Stimulated activated effector memory CD8-positive, alpha-beta T cell treated with anti-CD3 and anti-CD28 coated beads, Interleukin-12 subunit alpha, Interleukin-12 subunit beta, amount 100 ng/mL, for 72 hours (primary cell): Measurements from ENCODE around the gene C16orf89.

Experiments
- ATAC-seq: fragments of 150-1000 bp; cut with Tn5 transposase; 2 replicates; pipeline ENCODE4 v1.10.0; 2021
- DNase-seq, 2 donors: peaks; one replicate each; pipeline ENCODE4 v3.0.0; 2021 to 2022; ENCODE audit warnings: low spot score in 2 of 2
- H3K27ac Mint-ChIP-seq: one replicate; pipeline ENCODE4 v1.8.0; 2022; ENCODE audit warnings: mild to moderate bottlenecking, mixed read lengths
- H3K36me3 Mint-ChIP-seq: one replicate; pipeline ENCODE4 v1.8.0; 2022; ENCODE audit warnings: mild to moderate bottlenecking, mixed read lengths
- H3K4me1 Mint-ChIP-seq: one replicate; pipeline ENCODE4 v1.8.0; 2022; ENCODE audit warnings: mixed read lengths
- H3K4me3 Mint-ChIP-seq: one replicate; pipeline ENCODE4 v1.8.0; 2022; ENCODE audit warnings: mild to moderate bottlenecking, mixed read lengths
- H3K9me3 Mint-ChIP-seq: one replicate; pipeline ENCODE4 v1.8.0; 2022; ENCODE audit warnings: mixed read lengths

C16orf89 gene

DNA sequence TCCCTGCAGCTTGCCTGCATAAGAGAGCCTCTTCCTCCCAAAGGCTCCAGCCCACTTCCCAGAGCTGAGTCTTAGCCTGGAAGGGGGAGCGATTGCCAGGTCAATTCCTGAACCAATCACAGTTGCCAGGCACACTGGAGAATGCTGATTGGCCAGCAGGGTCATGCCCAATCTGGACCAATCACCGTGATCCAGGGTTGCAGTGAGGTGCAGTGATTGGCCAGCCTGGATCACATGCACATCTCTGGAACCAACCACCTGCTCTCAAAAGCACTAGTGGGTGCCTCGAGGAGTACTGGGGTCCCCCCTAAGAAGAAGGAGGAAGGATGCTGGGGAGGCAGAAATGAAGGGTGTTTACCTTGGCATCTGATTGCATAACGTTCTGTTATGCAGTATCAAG is 50.4 kb downstream of the C16orf89 start:
- Mint-ChIP-seq H3K4me3 (no peak overlapping the region), H3K4me1 (no peaks in the 10 kb centered on the region), H3K27ac (no peak overlapping the region), H3K36me3 (no peaks in the 10 kb centered on the region), H3K9me3 (no peaks in the 10 kb centered on the region)
- DNase-seq (no peak), ATAC-seq (no peak)

DNA sequence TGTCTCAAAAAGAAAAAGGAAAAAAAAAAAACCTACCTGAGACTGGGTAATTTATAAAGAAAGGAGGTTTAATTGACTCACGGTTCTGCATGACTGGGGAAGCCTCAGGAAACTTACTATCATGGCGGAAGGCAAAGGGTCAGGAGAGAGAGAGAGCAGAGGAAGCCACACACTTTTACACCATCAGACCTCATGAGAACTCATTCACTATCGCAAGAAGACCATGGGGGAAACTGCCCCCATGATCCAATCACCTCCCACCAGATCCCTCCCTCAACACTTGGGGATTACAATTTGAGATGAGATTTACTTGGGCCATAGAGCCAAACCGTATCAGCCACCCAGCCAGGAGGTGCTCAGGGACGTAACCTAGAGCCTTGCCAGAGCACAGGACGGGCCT is 52.9 kb downstream of the C16orf89 start:
- H3K27ac Mint-ChIP-seq: no peak overlapping the region
- no peaks in the 10 kb centered on the region for H3K9me3 Mint-ChIP-seq
- H3K36me3 Mint-ChIP-seq: no peaks in the 10 kb centered on the region
- no peaks in the 10 kb centered on the region for H3K4me1 Mint-ChIP-seq
- DNase-seq (no peak), ATAC-seq (no peak)
- H3K4me3 Mint-ChIP-seq: no peak overlapping the region

DNA sequence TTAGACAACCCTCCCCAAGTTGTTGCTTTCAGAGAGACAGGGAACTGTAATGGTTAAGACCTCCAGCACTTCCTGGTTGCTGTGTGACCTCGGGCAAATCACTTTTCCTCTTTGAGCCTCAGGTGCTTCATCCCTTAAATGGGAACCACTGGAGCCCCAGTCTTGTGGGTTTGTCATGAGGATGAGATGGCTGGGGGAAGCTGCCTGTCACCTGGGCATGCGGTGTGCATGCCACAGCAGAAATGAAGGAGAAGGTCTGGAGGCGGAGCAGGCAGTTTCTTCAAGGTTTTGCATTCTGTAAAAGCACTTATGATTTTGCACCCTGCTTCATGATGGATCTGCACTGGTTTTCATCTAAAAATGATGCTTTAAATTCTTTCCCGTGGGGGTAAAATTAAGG is 54.1 kb downstream of the C16orf89 start:
- no peak overlapping the region for H3K27ac Mint-ChIP-seq
- no peaks in the 10 kb centered on the region for H3K36me3 Mint-ChIP-seq

DNA sequence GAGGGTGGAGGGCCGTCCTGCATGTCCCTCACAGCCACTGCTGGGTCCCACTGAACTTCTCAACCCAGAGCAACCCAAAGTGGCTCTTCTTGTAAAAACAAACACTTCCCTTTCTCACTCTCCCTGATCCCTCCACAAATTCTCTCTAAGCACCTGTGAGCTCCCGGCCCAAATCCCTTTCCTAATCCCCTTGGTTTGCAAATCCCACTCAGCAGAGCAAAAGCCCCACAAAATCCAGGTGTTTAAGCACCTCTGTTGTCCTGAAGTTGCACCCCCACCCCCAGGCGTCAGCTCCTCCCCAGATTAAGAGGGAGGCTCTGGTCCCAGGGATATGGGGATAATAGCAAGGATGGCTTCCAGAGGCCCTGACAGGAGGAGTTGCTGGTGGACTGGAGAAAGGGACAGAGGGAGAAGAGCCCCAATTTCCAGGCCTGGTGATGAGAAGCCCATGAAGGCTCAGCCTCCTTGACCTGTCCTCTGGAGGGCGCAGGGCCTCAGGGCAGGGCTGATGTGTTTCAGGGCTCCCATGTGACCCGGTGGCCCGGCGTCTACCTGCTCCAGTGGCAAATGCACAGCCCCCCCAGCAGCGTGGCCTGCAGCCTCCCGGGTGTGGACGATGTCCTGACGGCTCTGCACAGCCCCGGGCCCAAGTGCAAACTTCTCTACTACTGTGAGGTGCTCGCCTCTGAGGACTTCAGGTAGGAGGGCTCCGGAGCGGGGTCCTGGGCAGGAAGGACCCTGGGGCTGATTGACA is 55.0 kb downstream of the C16orf89 start:
- no peaks in the 10 kb centered on the region for H3K9me3 Mint-ChIP-seq
- no peak overlapping the region for H3K4me3 Mint-ChIP-seq
- DNase-seq (no peak), ATAC-seq (no peak)
- no peak overlapping the region for H3K27ac Mint-ChIP-seq
- H3K36me3 Mint-ChIP-seq: no peaks in the 10 kb centered on the region
- no peaks in the 10 kb centered on the region for H3K4me1 Mint-ChIP-seq

More for the DNA sequence above, 54.1 kb downstream of the C16orf89 start:
- Mint-ChIP-seq H3K4me1 (no peaks in the 10 kb centered on the region), H3K4me3 (no peak overlapping the region), H3K9me3 (no peaks in the 10 kb centered on the region)
- no peak for ATAC-seq
- no peak for DNase-seq

DNA sequence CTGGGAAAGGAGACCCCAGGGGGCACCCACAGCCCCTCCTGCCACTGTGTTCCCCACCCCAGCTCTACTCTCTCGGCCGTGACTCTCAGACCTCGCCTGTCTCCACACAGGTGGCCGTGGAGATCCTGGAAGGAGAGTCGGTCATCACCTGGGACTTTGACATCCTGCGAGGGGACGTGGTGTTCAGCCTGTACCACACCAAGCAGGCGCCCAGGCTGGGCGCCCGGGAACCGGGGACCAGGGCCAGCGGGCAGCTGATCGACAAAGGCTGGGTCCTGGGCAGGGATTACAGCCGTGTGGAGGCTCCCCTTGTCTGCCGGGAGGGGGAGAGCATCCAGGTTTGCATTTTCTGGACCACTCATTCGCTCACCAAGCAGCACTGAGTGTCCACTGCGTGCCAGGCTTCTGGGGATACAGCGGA is 57.4 kb downstream of the C16orf89 start:
- no peak overlapping the region for H3K4me3 Mint-ChIP-seq
- no peaks in the 10 kb centered on the region for H3K9me3 Mint-ChIP-seq
- H3K4me1 Mint-ChIP-seq: no peaks in the 10 kb centered on the region
- DNase-seq (no peak), ATAC-seq (no peak)
- no peak overlapping the region for H3K27ac Mint-ChIP-seq
- H3K36me3 Mint-ChIP-seq: no peaks in the 10 kb centered on the region

DNA sequence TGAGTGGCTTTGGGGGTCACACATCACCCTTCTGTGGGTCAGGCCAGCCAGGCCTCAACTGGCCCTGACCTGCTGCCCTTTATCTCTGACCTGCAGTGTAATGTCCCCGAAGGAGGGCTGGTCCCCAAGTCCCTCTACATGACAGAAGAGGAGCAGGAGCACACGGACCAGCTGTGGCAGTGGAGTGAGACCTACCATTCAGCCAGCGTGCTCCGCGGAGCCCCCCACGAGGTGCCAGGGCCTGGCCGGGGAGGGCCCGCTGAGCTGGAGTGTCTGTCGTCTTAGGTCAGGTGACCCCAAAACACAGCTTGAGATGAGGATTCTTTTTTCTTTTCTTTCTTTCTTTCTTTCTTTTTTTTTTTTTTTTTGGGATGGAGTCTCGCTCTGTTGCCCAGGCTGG is 58.5 kb downstream of the C16orf89 start:
- H3K4me3 Mint-ChIP-seq: no peak overlapping the region
- H3K36me3 Mint-ChIP-seq: no peaks in the 10 kb centered on the region
- H3K4me1 Mint-ChIP-seq: no peaks in the 10 kb centered on the region
- no peak for DNase-seq
- H3K27ac Mint-ChIP-seq: no peak overlapping the region
- ATAC-seq: no peak
- H3K9me3 Mint-ChIP-seq: no peaks in the 10 kb centered on the region

DNA sequence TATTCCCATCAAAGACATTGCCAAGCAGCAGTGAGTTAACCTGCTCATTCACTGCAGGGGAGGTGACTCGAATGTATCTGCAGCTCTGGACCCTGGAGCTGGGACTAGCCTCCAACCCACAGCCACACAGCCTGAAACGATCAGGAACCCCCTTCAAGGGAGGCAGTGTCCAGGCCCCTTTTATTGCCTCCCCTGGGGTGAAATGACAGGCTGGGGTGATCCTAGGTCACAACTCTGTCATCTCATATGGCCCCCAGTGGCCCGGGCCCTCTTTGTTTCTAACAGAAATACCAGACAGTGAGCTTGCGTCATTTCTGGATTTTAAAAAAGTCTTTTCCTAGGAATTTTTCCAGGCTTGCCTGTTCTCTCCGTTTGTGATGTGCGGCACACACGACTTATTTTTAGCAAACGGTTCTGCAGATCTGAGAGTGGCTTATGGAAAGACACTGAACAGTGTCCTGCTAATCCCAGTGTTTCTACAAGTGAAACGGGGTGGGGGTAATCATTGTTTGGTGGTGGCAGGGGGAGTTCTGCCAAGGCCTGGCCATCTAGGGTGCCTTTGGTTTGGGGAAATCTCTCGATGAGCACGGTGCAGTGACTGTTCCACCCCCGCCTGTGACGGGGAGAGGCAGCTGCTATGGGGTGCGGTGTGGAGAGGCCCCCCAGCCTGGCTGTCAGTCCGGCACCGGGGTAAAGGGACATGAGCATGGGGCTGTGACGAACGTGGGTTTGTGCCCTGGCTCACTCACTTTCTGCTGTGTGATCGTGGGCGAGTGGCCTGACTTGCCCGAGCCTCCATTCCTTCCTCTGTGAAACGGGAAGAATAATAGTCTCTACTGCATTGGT is 59.2 kb downstream of the C16orf89 start:
- Mint-ChIP-seq H3K27ac (no peak overlapping the region), H3K4me3 (no peak overlapping the region), H3K36me3 (no peaks in the 10 kb centered on the region), H3K4me1 (no peaks in the 10 kb centered on the region), H3K9me3 (no peaks in the 10 kb centered on the region)
- no peak for ATAC-seq
- no peak for DNase-seq

DNA sequence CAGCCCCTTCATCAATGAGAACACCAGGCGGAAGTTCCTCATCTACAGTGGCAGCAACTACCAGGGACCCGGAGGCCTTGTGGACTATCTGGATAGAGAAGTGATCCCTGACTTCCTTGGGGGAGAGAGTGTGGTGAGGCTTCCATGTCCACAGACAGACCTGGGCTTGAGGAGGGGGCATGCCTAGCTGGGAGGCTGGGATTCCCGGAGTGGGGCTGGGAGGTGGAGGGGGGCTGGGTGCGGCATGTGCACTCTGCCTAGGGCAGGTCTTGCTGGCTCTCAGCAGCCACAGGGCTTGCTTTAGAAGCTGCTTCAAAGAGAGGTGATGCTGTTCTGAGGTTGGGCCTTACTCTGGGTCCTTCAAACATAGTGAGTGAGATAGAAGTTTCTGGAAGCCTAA is 59.8 kb downstream of the C16orf89 start:
- H3K4me3 Mint-ChIP-seq: no peak overlapping the region
- no peaks in the 10 kb centered on the region for H3K4me1 Mint-ChIP-seq

DNA sequence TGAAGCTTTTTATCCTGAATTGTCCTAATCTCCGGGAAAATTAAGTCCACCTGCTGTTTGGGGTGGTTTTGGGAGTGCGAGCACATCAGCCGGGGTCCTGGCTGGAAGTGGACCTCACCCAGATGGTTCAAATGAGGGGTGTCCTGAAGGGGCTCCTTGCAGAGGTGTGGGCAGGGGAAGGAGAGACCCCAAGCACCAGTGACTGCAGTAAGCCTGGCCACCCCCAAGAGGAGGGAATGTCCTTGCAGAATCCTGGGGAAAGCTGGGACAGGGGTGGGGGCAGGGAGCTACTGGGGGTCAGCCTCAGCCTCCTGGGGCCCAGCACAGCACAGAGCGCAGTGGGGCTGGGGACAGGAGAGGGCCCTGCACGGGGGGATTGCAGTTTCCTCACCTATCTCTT is 61.4 kb downstream of the C16orf89 start:
- DNase-seq: no peak
- no peak overlapping the region for H3K27ac Mint-ChIP-seq
- H3K4me3 Mint-ChIP-seq: no peak overlapping the region
- no peak for ATAC-seq
- H3K9me3 Mint-ChIP-seq: no peaks in the 10 kb centered on the region
- H3K36me3 Mint-ChIP-seq: no peaks in the 10 kb centered on the region
- no peaks in the 10 kb centered on the region for H3K4me1 Mint-ChIP-seq

More for the DNA sequence above, 59.8 kb downstream of the C16orf89 start:
- no peak overlapping the region for H3K27ac Mint-ChIP-seq
- H3K36me3 Mint-ChIP-seq: no peaks in the 10 kb centered on the region
- no peaks in the 10 kb centered on the region for H3K9me3 Mint-ChIP-seq
- no peak for ATAC-seq
- no peak for DNase-seq

DNA sequence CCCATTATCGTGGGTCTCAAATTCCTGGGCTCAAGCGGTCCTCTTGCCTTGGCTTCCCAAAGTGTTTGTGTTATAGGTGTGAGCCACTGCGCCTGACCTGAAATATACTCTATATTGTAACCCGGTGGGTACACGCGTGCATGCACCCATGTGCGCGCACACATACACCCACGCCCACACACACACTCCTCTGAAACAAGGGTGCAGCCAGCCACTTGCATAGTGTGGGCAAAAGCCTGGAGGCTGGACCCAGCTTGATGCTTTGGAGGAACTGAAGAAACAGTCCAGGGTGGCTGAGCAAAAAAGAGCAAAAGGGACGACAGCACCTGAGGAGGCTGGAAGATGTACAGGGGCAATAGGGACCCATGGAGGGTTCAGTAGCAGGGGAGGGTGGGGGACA is 61.9 kb downstream of the C16orf89 start:
- no peaks in the 10 kb centered on the region for H3K36me3 Mint-ChIP-seq
- H3K9me3 Mint-ChIP-seq: no peaks in the 10 kb centered on the region
- no peak for DNase-seq
- no peak overlapping the region for H3K27ac Mint-ChIP-seq
- no peaks in the 10 kb centered on the region for H3K4me1 Mint-ChIP-seq
- no peak overlapping the region for H3K4me3 Mint-ChIP-seq
- no peak for ATAC-seq

DNA sequence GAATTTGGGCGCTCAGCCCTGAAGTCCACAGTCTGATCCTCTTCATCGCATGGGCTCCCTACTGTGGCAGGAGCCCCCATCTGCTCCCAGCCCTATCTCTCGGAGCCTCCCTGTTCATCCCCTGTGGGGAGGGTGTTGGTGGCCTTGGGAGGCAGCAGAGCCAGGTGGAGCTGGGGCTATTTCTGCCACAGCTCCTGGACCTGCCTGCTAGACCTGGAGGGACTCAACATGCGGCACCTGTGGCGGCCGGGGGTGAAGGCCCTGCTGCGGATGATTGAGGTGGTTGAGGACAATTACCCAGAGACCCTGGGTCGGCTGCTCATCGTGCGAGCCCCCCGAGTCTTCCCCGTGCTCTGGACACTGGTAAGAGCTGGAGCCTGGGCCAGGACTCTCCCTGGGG is 62.5 kb downstream of the C16orf89 start:
- H3K36me3 Mint-ChIP-seq: no peaks in the 10 kb centered on the region
- peak; percentile 8 for ATAC-seq
- no peak overlapping the region for H3K27ac Mint-ChIP-seq
- H3K4me3 Mint-ChIP-seq: no peak overlapping the region
- no peaks in the 10 kb centered on the region for H3K9me3 Mint-ChIP-seq
- H3K4me1 Mint-ChIP-seq: no peaks in the 10 kb centered on the region
- DNase-seq: no peak

DNA sequence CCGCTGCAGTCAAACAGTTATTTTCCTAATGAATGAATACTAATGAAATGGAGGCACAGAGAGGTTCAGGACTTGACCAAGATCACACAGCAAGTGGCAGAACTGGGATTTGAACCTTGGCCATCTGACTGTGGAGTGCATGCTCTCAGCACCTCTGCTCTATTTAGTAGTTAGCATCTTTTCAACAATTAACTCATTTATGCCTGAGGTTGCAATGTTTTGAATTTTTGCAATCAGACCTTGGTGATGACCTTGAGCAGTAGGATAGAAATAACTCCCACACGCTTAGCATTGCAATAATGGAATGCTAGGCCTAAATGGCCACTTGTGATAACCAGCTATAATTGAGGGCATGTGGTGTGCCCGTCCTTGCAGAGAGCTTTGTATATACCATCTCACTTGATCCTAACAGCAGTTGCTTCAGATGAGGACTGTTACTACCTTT is 63.0 kb downstream of the C16orf89 start:
- H3K9me3 Mint-ChIP-seq: no peaks in the 10 kb centered on the region
- DNase-seq (no peak), ATAC-seq (peak; percentile 16)
- no peak overlapping the region for H3K27ac Mint-ChIP-seq
- no peaks in the 10 kb centered on the region for H3K4me1 Mint-ChIP-seq
- no peak overlapping the region for H3K4me3 Mint-ChIP-seq
- H3K36me3 Mint-ChIP-seq: no peaks in the 10 kb centered on the region

DNA sequence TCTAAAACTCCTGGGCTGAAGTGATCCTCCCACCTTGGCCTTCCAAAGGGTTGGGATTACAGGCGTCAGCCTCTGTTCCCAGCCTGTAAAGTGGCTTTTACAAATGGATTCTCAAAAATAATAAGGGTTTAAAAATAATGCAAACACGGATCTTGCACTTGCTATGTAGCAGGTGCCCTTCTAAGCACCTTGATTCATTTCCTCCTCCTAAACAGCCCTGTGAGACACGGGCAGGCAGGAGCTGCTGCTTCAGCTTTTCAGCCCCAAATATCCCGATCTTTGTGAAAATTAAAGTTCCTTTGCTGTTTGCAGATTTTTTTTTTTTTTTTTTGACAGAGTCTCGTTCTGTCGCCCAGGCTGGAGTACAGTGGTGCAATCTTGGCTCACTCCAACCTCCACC is 63.8 kb downstream of the C16orf89 start:
- Mint-ChIP-seq H3K4me3 (no peak overlapping the region), H3K9me3 (no peaks in the 10 kb centered on the region), H3K36me3 (no peaks in the 10 kb centered on the region), H3K27ac (no peak overlapping the region), H3K4me1 (no peaks in the 10 kb centered on the region)
- DNase-seq (no peak), ATAC-seq (no peak)

DNA sequence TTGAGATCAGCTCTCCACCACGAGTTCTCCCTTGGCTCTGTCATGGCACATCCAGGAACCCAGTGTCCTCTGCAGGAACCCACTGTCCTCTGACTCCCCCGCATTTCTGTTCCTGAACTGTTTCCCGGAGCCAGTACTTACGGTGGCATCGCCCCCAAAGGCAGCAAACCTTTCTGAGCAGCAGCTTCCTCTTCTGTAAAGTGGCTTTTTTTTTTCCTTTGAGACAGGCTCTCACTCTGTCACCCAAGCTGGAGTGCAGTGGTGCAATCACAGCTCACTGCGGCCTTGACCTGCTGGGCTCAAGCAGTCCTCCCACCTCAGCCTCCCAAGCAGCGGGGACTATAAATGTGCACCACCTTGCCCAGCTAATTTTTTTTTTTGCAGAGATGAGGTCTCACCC is 64.2 kb downstream of the C16orf89 start:
- Mint-ChIP-seq H3K4me1 (no peaks in the 10 kb centered on the region), H3K4me3 (no peak overlapping the region), H3K36me3 (no peaks in the 10 kb centered on the region), H3K9me3 (no peaks in the 10 kb centered on the region), H3K27ac (no peak overlapping the region)
- no peak for DNase-seq
- no peak for ATAC-seq

DNA sequence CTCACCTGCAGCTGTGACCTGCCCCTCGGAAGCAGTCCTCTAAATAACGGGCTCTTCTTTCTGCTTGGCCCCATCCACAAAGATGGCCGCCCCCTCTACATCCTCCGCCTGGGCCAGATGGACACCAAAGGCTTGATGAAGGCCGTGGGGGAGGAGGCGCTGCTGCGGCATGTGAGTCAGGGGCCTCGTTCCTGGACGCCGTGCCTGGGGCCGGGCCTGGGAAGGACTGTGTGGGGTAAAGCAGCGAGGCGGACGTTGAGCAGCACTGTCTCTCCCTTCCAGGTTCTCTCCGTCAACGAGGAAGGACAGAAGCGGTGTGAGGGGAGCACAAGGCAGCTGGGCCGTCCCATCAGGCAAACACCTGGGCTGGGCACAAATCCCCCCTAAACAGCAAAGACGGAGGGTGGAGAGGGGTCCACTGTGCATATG is 65.2 kb downstream of the C16orf89 start:
- no peaks in the 10 kb centered on the region for H3K9me3 Mint-ChIP-seq
- no peaks in the 10 kb centered on the region for H3K36me3 Mint-ChIP-seq
- no peak overlapping the region for H3K4me3 Mint-ChIP-seq
- ATAC-seq (no peak), DNase-seq (no peak)
- no peak overlapping the region for H3K27ac Mint-ChIP-seq
- no peaks in the 10 kb centered on the region for H3K4me1 Mint-ChIP-seq
